ENCODE results near the gene WNT7B.

The WNT7B gene

DNA sequence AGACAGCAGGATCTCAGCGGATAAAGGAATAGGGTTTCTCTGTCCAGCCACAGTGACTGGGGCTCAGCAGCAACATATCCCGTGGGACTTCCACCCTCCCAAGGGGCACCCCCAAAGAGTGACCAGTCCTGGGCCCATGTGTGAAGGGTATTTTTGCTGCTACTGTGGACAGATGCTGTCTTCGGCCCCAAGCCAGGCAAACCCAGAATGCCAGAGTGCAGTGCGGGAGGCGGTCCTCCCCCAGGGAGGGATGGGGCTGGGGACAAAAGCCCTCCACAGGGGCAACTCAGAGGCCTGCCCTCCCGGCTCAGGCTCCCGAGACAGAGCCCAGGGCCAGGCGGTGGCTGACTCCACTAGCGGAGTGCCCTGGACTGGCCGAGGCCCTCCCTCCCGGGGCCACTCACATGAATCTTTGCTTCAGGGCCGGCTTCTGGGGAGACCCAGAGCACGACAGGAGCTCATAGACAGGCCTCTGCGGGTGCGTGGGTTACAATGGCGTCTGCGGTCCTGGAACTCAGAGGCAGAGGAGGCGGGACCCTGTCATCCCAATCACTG lies 34.7 kb upstream of the WNT7B start:
- TF ChIP-seq SUZ12 (IDR thresholded peaks at IDR 0.05; ENCODE audit: extremely low read depth, insufficient read depth, insufficient read length) = no peak
- TF ChIP-seq YY1 (IDR thresholded peaks at IDR 0.05; ENCODE audit: insufficient read depth, insufficient read length) = no peak
- Histone ChIP-seq H3K4me3 (ENCODE audit: insufficient read length, low read depth) (no peak overlapping the region), H3K4me1 (ENCODE audit: insufficient read depth, insufficient read length) (peaks cover 20% of the 10 kb centered on the region), H3K27me3 (ENCODE audit: insufficient read depth, insufficient read length) (no peaks in the 10 kb centered on the region), H3K36me3 (ENCODE audit: insufficient read depth, insufficient read length, low read length) (no peaks in the 10 kb centered on the region), H3K9ac (ENCODE audit: insufficient read length, low read depth) (peak overlapping the region; percentile 32), H3K9me3 (ENCODE audit: insufficient read depth, low read length) (no peaks in the 10 kb centered on the region)
- no peak for DNase-seq (ENCODE audit: low read depth, low spot score)

DNA sequence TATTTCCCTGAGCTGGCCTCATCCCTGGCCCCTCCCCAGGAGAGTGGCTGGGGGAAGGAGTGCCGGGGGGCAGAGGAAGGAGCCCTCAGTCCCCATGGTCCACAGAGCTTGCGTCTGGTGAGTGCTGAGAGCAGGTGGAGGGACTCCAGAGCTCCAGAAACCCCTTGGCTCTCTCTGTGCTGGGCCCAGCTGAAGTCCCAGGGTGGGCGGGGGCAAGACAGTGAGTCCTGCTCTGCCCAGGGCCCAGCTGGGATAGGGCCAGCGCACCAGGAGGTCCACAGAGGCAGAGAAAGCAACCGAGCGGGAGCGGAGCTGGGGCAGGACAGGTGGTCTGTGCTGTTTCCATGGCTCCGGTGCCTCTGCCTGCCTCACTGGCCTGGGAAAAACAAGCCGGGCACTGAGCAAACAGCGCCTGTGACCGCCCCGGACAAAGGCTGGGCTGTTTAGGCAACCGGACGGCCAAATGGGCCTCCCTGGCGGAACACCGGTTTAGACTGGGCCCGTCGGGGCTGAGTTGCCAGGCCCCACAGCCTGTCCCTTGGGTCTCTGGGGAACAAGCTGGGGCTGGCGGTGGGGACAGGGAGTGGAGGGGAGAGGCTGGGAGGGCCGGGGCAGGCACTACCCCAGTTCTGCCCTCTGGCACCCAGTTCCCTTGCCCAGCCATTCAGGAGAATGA lies 34.1 kb upstream of the WNT7B start:
- TF ChIP-seq ZNF274 (IDR thresholded peaks at IDR 0.05; ENCODE audit: low read depth, low read length) = no peak
- TF ChIP-seq YY1 (IDR thresholded peaks at IDR 0.05; ENCODE audit: insufficient read depth, insufficient read length) = no peak
- no peak for TF ChIP-seq SUZ12 (IDR thresholded peaks at IDR 0.05; ENCODE audit: extremely low read depth, insufficient read depth, insufficient read length)
- Histone ChIP-seq H3K36me3 (ENCODE audit: insufficient read depth, insufficient read length, low read length) (no peaks in the 10 kb centered on the region), H3K4me1 (ENCODE audit: insufficient read depth, insufficient read length) (peaks cover 24% of the 10 kb centered on the region), H3K27me3 (ENCODE audit: insufficient read depth, insufficient read length) (no peaks in the 10 kb centered on the region), H3K9me3 (ENCODE audit: insufficient read depth, low read length) (no peaks in the 10 kb centered on the region), H3K9ac (ENCODE audit: insufficient read length, low read depth) (no peak overlapping the region), H3K4me3 (ENCODE audit: insufficient read length, low read depth) (no peak overlapping the region)
- no peak for DNase-seq (ENCODE audit: low read depth, low spot score)

DNA sequence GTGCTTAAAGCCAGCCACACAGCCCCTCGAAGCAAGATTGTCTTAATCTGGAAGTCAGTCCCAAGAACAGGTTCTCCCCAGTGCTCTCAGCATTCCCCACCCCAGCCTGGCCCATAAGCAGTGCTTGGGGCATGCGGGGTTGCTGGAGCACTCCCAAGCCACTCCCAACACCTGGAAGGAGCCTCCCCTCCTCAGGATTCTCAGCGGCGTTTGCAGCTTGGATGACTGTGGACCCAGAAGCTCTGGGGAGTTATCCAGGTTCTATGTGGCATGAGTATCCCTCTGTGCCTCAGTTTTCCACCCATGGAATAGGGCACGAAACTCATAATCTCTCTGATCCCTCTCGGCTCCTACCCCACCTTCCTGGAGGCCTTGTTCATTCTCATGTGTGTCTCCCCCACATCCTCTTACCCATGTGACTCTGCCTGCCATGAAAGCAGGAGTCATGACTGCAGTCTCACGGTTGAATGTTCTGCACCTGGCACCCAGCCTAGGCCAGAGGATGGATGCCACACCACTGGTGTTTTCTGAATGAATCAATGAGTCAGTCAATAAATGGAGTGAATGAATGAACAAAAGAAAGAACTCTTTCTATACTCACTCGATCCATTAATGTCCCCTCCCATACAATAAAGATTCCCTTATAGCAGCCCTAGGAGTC lies 33.4 kb upstream of the WNT7B start:
- H3K4me3 ChIP-seq (ENCODE audit: insufficient read length, low read depth) = no peak overlapping the region
- H3K9me3 ChIP-seq (ENCODE audit: insufficient read depth, low read length) = no peaks in the 10 kb centered on the region
- TF ChIP-seq ZNF274 (IDR thresholded peaks at IDR 0.05; ENCODE audit: low read depth, low read length) (no peak), YY1 (IDR thresholded peaks at IDR 0.05; ENCODE audit: insufficient read depth, insufficient read length) (no peak), SUZ12 (IDR thresholded peaks at IDR 0.05; ENCODE audit: extremely low read depth, insufficient read depth, insufficient read length) (no peak)
- no peaks in the 10 kb centered on the region for H3K27me3 ChIP-seq (ENCODE audit: insufficient read depth, insufficient read length)
- H3K4me1 ChIP-seq (ENCODE audit: insufficient read depth, insufficient read length) = peaks cover 24% of the 10 kb centered on the region
- H3K36me3 ChIP-seq (ENCODE audit: insufficient read depth, insufficient read length, low read length) = no peaks in the 10 kb centered on the region
- no peak for DNase-seq (ENCODE audit: low read depth, low spot score)
- H3K9ac ChIP-seq (ENCODE audit: insufficient read length, low read depth) = no peak overlapping the region

DNA sequence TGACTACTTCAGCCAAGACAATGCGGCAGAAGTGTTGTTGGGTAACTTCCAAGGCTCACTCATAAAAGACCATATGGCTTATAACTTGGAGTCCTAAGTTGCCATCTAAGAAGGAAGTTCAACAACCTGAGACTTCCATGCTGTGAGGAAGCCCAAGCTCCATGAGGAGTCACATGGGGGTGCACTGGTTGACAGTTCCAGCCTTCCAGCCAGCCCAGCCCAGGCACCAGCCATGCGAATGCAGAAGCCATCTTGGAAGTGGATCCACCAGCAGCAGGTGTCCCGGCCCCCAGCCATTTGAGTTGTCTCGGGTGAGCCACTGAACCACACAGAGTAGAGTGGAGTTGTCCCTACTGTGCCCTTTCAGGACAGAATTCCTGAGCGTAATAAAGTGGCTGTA lies 32.8 kb upstream of the WNT7B start:
- DNase-seq (ENCODE audit: low read depth, low spot score) = no peak
- Histone ChIP-seq H3K4me1 (ENCODE audit: insufficient read depth, insufficient read length) (peaks cover 22% of the 10 kb centered on the region), H3K9ac (ENCODE audit: insufficient read length, low read depth) (no peak overlapping the region), H3K4me3 (ENCODE audit: insufficient read length, low read depth) (no peak overlapping the region), H3K36me3 (ENCODE audit: insufficient read depth, insufficient read length, low read length) (no peaks in the 10 kb centered on the region), H3K9me3 (ENCODE audit: insufficient read depth, low read length) (no peaks in the 10 kb centered on the region), H3K27me3 (ENCODE audit: insufficient read depth, insufficient read length) (no peaks in the 10 kb centered on the region)
- TF ChIP-seq YY1 (IDR thresholded peaks at IDR 0.05; ENCODE audit: insufficient read depth, insufficient read length) = no peak
- TF ChIP-seq ZNF274 (IDR thresholded peaks at IDR 0.05; ENCODE audit: low read depth, low read length) = no peak

DNA sequence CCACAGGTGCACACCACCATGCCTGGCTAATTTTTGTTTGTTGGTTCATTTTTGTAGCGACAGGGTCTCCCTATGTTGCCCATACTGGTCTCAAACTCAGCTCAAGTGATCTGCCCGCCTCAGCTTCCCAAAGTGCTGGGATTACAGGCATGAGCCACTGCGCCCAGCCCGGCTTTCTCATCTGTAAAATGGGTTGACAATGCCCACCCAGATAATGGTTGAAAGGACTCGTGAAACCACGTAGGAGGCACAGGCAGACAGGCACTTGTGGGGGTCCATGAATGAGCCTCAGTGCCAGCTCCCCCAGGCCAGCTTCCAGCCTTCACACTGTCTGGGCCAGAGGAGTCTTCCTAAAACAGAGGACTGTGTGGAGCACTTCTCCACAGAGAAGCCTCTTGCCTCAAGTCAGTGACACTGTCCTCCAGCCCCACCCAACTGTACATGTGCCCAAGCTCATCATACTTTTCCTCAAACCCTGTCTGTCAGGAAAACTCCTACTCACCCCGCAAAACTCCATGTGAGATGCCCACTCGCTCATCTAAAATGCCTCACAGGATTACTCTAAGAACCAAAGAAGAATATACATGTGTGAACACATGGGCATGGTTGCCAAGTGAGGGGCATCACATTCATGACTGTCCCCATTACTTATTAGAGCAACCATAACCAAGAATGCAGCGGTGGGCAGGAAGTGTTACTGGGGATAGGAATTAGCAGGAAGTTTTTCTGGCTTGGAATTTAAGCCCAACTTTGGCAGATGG lies 32.1 kb upstream of the WNT7B start:
- TF ChIP-seq SUZ12 (IDR thresholded peaks at IDR 0.05; ENCODE audit: extremely low read depth, insufficient read depth, insufficient read length) = no peak
- no peak for TF ChIP-seq ZNF274 (IDR thresholded peaks at IDR 0.05; ENCODE audit: low read depth, low read length)
- TF ChIP-seq YY1 (IDR thresholded peaks at IDR 0.05; ENCODE audit: insufficient read depth, insufficient read length) = no peak
- Histone ChIP-seq H3K9ac (ENCODE audit: insufficient read length, low read depth) (no peak overlapping the region), H3K27me3 (ENCODE audit: insufficient read depth, insufficient read length) (no peaks in the 10 kb centered on the region), H3K36me3 (ENCODE audit: insufficient read depth, insufficient read length, low read length) (no peaks in the 10 kb centered on the region), H3K4me1 (ENCODE audit: insufficient read depth, insufficient read length) (peaks cover 20% of the 10 kb centered on the region), H3K4me3 (ENCODE audit: insufficient read length, low read depth) (no peak overlapping the region), H3K9me3 (ENCODE audit: insufficient read depth, low read length) (no peaks in the 10 kb centered on the region)
- no peak for DNase-seq (ENCODE audit: low read depth, low spot score)

DNA sequence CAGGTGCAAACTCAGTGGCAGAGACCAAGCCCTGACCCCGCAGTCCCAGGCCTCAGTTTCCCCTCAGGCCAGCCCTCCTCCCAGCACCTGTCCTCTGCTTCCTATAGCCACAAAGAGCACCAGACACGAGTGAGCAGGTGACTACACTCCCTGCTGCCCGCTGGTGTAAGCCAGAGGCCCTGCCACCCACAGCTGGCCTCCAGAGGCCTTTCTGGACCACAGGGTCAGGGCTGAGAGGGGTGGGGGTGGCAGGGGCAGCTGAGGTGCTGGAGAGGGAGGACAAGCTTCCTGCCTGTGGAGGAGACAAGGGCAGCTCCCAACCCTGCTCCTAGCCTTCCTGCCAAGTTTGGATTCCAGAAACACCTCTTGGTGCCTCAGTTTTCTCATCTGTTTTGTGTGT lies 31.3 kb upstream of the WNT7B start:
- no peak for DNase-seq (ENCODE audit: low read depth, low spot score)
- Histone ChIP-seq H3K9ac (ENCODE audit: insufficient read length, low read depth) (no peak overlapping the region), H3K9me3 (ENCODE audit: insufficient read depth, low read length) (no peaks in the 10 kb centered on the region), H3K36me3 (ENCODE audit: insufficient read depth, insufficient read length, low read length) (no peaks in the 10 kb centered on the region), H3K27me3 (ENCODE audit: insufficient read depth, insufficient read length) (no peaks in the 10 kb centered on the region), H3K4me1 (ENCODE audit: insufficient read depth, insufficient read length) (peaks cover 20% of the 10 kb centered on the region), H3K4me3 (ENCODE audit: insufficient read length, low read depth) (no peak overlapping the region)
- TF ChIP-seq YY1 (IDR thresholded peaks at IDR 0.05; ENCODE audit: insufficient read depth, insufficient read length) (no peak), SUZ12 (IDR thresholded peaks at IDR 0.05; ENCODE audit: extremely low read depth, insufficient read depth, insufficient read length) (no peak), ZNF274 (IDR thresholded peaks at IDR 0.05; ENCODE audit: low read depth, low read length) (no peak)

DNA sequence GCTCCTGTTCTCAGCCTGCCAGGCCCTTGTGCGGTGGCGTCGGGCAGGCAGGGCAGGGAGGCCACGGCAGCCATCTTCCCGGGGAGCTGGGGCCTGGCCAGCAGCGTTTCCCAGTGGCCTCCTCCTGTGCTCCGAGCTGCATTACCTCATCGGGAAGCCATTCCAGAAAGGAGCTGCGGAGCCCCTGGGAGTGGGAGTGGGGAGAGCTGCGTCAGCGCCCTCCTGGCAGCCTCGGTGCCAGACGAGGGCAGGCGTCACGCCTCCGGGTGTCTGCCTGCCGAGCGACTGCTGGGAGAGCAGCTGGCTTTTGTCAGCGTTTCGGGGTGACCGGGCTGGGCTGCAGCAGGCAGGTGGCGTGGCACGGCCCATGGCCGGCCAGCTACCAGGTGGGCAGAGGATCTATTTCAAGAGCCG lies 30.9 kb upstream of the WNT7B start:
- H3K36me3 ChIP-seq (ENCODE audit: insufficient read depth, insufficient read length, low read length) = no peaks in the 10 kb centered on the region
- H3K27me3 ChIP-seq (ENCODE audit: insufficient read depth, insufficient read length) = no peaks in the 10 kb centered on the region
- H3K4me1 ChIP-seq (ENCODE audit: insufficient read depth, insufficient read length) = peaks cover 21% of the 10 kb centered on the region
- H3K4me3 ChIP-seq (ENCODE audit: insufficient read length, low read depth) = no peak overlapping the region
- TF ChIP-seq YY1 (IDR thresholded peaks at IDR 0.05; ENCODE audit: insufficient read depth, insufficient read length) = no peak
- no peak for DNase-seq (ENCODE audit: low read depth, low spot score)
- peak overlapping the region; percentile 32 for H3K9ac ChIP-seq (ENCODE audit: insufficient read length, low read depth)
- no peaks in the 10 kb centered on the region for H3K9me3 ChIP-seq (ENCODE audit: insufficient read depth, low read length)

All from NT2/D1 (cell line).